Activated effector memory CD4-positive, alpha-beta T cell treated with anti-CD3 and anti-CD28 coated beads, Interleukin-2, amount 50 U/mL, for 16 hours (primary cell): ENCODE measurements around the gene RPL10A.

Experiments
- DNase-seq: peaks from one replicate; pipeline ENCODE4 v3.0.0-alpha.2; 2020

RPL10A gene

GRCh38 chr6:35493307-35493983, 25.2 kb downstream of the RPL10A start:
- DNase-seq: no peak

GRCh38 chr6:35494161-35494563, 26.0 kb downstream of the RPL10A start:
- no peak for DNase-seq

- DNase-seq: no peak
Measured at GRCh38 chr6:35495258-35496035, 27.2 kb downstream of the RPL10A start.

GRCh38 chr6:35496036-35496840, 28.0 kb downstream of the RPL10A start:
- DNase-seq: no peak

GRCh38 chr6:35496841-35497570, 28.8 kb downstream of the RPL10A start, which contains the start of gene TEAD3:
TSS of gene TEAD3 (minus strand) at chr6:35497079.
- DNase-seq: peak; percentile 82

- peak; percentile 78 for DNase-seq
Measured at GRCh38 chr6:35497571-35498421, 29.6 kb downstream of the RPL10A start.

GRCh38 chr6:35498422-35499067, 30.3 kb downstream of the RPL10A start:
- DNase-seq: no peak

- no peak for DNase-seq
Measured at GRCh38 chr6:35499372-35499771, 31.2 kb downstream of the RPL10A start.

- DNase-seq: no peak
Measured at GRCh38 chr6:35500782-35501181, 32.6 kb downstream of the RPL10A start.

GRCh38 chr6:35501784-35502183, 33.6 kb downstream of the RPL10A start:
- DNase-seq: no peak

GRCh38 chr6:35503534-35503933, 35.3 kb downstream of the RPL10A start:
- no peak for DNase-seq

- DNase-seq: no peak
Measured at GRCh38 chr6:35505999-35506412, 37.8 kb downstream of the RPL10A start.

- no peak for DNase-seq
Measured at GRCh38 chr6:35506536-35506935, 38.3 kb downstream of the RPL10A start.

- no peak for DNase-seq
Measured at GRCh38 chr6:35507221-35507620, 39.0 kb downstream of the RPL10A start.

- DNase-seq: no peak
Measured at GRCh38 chr6:35508027-35508426, 39.8 kb downstream of the RPL10A start.

GRCh38 chr6:35508542-35508941, 40.3 kb downstream of the RPL10A start:
- no peak for DNase-seq

- no peak for DNase-seq
Measured at GRCh38 chr6:35510916-35511561, 42.8 kb downstream of the RPL10A start.

GRCh38 chr6:35511562-35511941, 43.4 kb downstream of the RPL10A start:
- no peak for DNase-seq

- no peak for DNase-seq
Measured at GRCh38 chr6:35512006-35512405, 43.8 kb downstream of the RPL10A start.

- no peak for DNase-seq
Measured at GRCh38 chr6:35512740-35513139, 44.5 kb downstream of the RPL10A start, which contains the start of gene TULP1. TSS of gene TULP1 (minus strand) at chr6:35512896. CDS start at chr6:35512858, 38 bp downstream.

GRCh38 chr6:35514587-35514986, 46.4 kb downstream of the RPL10A start:
- DNase-seq: no peak
